HUES64 (cell line): ENCODE measurements around the gene ISYNA1.

Experiments used
- H3K27ac ChIP-seq: 2 replicates; pipeline ENCODE4 v1.7.0; 2013; ENCODE audit warnings: low read depth, low read length, inconsistent platforms
- H3K27me3 ChIP-seq: 2 replicates; pipeline ENCODE4 v1.6.1; 2013; ENCODE audit warnings: mild to moderate bottlenecking, low read length; ENCODE audit not compliant: insufficient read depth
- H3K36me3 ChIP-seq: 2 replicates; pipeline ENCODE4 v1.6.1; 2013; ENCODE audit warnings: mild to moderate bottlenecking, low read length; ENCODE audit not compliant: insufficient read depth
- H3K4me1 ChIP-seq: 2 replicates; pipeline ENCODE4 v1.6.1; 2013; ENCODE audit warnings: mild to moderate bottlenecking, low read length, moderate library complexity; ENCODE audit not compliant: insufficient read depth
- H3K4me3 ChIP-seq: 2 replicates; pipeline ENCODE4 v1.5.1; 2013; ENCODE audit warnings: mild to moderate bottlenecking, low read length, moderate library complexity
- H3K9ac ChIP-seq: 2 replicates; pipeline ENCODE4 v1.6.1; 2013; ENCODE audit warnings: mild to moderate bottlenecking, low read depth, low read length
- H3K9me3 ChIP-seq: 2 replicates; pipeline ENCODE4 v1.6.1; 2013; ENCODE audit warnings: low read depth, low read length; ENCODE audit not compliant: insufficient read depth
- WGBS: fragments of 150-250, 120-280 bp; methylation state at CpG from one replicate; pipeline ENCODE4 v1.1.7; 2013; ENCODE audit warnings: missing lambda C conversion rate; 5-methylcytosine and 5-hydroxymethylcytosine counted together

ISYNA1 gene

GRCh38 chr19:18385675-18386542 is 52.0 kb downstream of the ISYNA1 start, which contains the start of gene GDF15:
GDF15 (plus strand) TSS chr19:18386158; CDS start chr19:18386190, 32 bp downstream.
- Histone ChIP-seq H3K9me3 (no peaks in the 10 kb centered on the region), H3K27ac (no peak within 1 kb of the TSS), H3K36me3 (no peaks in the 10 kb centered on the region), H3K4me3 (peak within 1 kb of the TSS; percentile 34), H3K4me1 (peaks cover 6% of the 10 kb centered on the region; the same call in 1 of the 2 replicates), H3K27me3 (peaks cover 25% of the 10 kb centered on the region), H3K9ac (0 out of 2 replicates have a peak within 1 kb of the TSS, but pooled peaks have one; percentile 38)
- WGBS, result 68% methylated on average over 33 of the region's 33 CpGs

- H3K4me3 ChIP-seq, result no peak overlapping the region
- 93% methylated on average over 3 of the region's 3 CpGs for WGBS
Measured at GRCh38 chr19:18385359-18385674, 52.6 kb downstream of the ISYNA1 start.

GRCh38 chr19:18384775-18385174 is 53.2 kb downstream of the ISYNA1 start:
- no peaks in the 10 kb centered on the region for H3K36me3 ChIP-seq
- H3K9me3 ChIP-seq, result no peaks in the 10 kb centered on the region
- no peak overlapping the region for H3K9ac ChIP-seq
- no peak overlapping the region for H3K27ac ChIP-seq
- no peak overlapping the region for H3K4me3 ChIP-seq
- peaks cover 6% of the 10 kb centered on the region; the same call in 1 of the 2 replicates for H3K4me1 ChIP-seq
- H3K27me3 ChIP-seq, result peaks cover 25% of the 10 kb centered on the region
- WGBS, result 93% methylated on average over 7 of the region's 7 CpGs

More at GRCh38 chr19:18385359-18385674, 52.6 kb downstream of the ISYNA1 start:
- no peaks in the 10 kb centered on the region for H3K9me3 ChIP-seq
- no peak overlapping the region for H3K27ac ChIP-seq
- no peak overlapping the region for H3K9ac ChIP-seq
- no peaks in the 10 kb centered on the region for H3K36me3 ChIP-seq
- H3K4me1 ChIP-seq, result peaks cover 6% of the 10 kb centered on the region; the same call in 1 of the 2 replicates
- peaks cover 25% of the 10 kb centered on the region for H3K27me3 ChIP-seq
